ENCODE measurements around the gene TM9SF4.

The TM9SF4 gene

DNA sequence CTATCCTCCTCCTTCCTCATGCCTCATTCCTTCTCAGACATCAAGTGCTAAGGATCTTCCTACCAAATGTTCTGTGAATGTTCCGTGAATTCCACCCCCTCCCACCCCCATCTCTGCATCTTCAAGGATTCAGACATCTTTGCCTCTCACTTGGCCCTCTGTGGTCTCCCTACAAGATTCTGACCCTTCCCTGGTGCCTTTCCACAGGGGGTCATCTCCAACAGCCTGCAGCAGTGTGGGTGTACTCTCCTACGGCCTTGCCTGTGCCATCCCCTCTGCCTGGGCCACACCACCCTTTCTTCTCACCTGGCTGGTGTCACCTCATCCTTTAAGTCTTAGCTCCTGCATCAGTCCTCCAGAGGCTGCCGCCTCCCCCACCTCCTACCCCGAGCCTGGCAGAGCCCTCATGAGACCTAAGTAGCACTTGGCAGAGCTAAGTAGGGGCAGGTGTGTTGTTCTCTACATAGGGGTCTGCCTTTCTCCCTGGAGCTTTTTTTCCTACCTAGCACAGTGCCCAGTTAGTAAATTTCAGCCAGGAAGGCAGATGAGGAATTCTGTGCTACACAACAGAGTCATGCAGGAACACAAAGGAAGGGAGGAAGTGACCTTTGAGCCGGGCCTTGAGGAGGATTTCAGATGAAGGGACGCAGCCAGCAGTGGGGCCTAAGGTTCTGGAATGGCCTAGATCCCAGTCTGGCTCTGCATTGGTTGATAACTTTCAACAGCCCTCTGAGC is 43.1 kb downstream of the TM9SF4 start:
- no peaks in the 10 kb centered on the region for H3K27me3 ChIP-seq (replicated peaks; ENCODE audit: control insufficient read depth, insufficient read depth, low read length, poor library complexity, severe bottlenecking)
- H3K4me1 ChIP-seq (ENCODE audit: control insufficient read depth, insufficient read depth, low read length, poor library complexity, severe bottlenecking), result no peaks in the 10 kb centered on the region
- no peak for DNase-seq
- no peak overlapping the region for H3K27ac ChIP-seq (ENCODE audit: insufficient read depth, low read length, poor library complexity, severe bottlenecking)
- no peaks in the 10 kb centered on the region for H3K9me3 ChIP-seq (ENCODE audit: control insufficient read depth, low read length)
- peaks cover 34% of the 10 kb centered on the region for H3K36me3 ChIP-seq (ENCODE audit: control insufficient read depth, insufficient read depth, low read length)
- no peak overlapping the region for H3K4me3 ChIP-seq (ENCODE audit: insufficient read depth, low read depth, low read length, poor library complexity, severe bottlenecking)

DNA sequence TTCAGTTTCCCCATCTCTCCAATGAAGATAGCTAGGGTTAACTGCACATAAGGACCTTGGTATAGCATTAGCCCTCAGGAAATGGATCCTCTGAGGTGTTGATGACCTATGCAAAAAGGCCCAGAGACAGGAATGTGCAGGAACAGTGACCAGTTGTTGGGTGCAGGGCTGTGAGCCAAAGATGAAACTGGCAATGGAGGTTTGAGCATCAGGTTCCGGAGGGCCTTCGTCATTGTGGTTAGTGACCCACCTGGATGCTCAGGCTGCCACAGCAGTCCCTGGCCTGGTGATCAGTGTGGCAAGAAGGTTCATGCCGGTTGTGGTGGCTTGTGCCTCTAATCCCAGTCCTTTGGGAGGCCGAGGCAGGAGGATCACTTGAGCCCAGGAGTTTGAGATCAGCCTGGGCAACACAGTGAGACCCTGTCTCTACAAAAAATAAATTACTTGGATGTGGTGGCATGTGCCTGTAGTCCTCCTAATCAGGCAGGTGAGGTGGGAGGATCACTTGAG is 43.7 kb downstream of the TM9SF4 start:
- Histone ChIP-seq H3K27ac (ENCODE audit: insufficient read depth, low read length, poor library complexity, severe bottlenecking) (no peak overlapping the region), H3K27me3 (replicated peaks; ENCODE audit: control insufficient read depth, insufficient read depth, low read length, poor library complexity, severe bottlenecking) (no peaks in the 10 kb centered on the region), H3K4me1 (ENCODE audit: control insufficient read depth, insufficient read depth, low read length, poor library complexity, severe bottlenecking) (no peaks in the 10 kb centered on the region), H3K4me3 (ENCODE audit: insufficient read depth, low read depth, low read length, poor library complexity, severe bottlenecking) (no peak overlapping the region), H3K9me3 (ENCODE audit: control insufficient read depth, low read length) (no peaks in the 10 kb centered on the region), H3K36me3 (ENCODE audit: control insufficient read depth, insufficient read depth, low read length) (peaks cover 39% of the 10 kb centered on the region)
- DNase-seq, result no peak

DNA sequence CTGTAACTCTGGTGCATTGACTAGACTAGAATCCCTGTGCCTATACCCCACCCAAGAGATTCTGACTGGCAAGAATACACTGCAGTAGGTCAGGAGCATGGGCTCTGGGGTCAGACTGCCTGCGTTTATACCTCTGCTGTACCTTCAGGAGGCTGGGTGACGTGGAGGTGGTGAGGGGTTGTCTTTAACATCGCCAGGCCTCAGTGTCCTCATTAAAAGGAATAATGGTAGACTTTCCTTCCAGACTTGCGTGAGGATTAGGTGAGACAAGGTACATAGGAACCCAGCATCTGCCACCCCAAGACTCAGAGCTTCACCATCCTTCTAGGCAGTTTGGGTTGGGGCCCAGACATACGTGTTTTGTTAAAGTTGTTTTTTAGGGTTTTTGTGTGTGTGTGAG is 44.3 kb downstream of the TM9SF4 start:
- DNase-seq, result no peak
- Histone ChIP-seq H3K27me3 (replicated peaks; ENCODE audit: control insufficient read depth, insufficient read depth, low read length, poor library complexity, severe bottlenecking) (no peaks in the 10 kb centered on the region), H3K9me3 (ENCODE audit: control insufficient read depth, low read length) (no peaks in the 10 kb centered on the region), H3K4me3 (ENCODE audit: insufficient read depth, low read depth, low read length, poor library complexity, severe bottlenecking) (no peak overlapping the region), H3K27ac (ENCODE audit: insufficient read depth, low read length, poor library complexity, severe bottlenecking) (no peak overlapping the region), H3K36me3 (ENCODE audit: control insufficient read depth, insufficient read depth, low read length) (peaks cover 42% of the 10 kb centered on the region), H3K4me1 (ENCODE audit: control insufficient read depth, insufficient read depth, low read length, poor library complexity, severe bottlenecking) (no peaks in the 10 kb centered on the region)

DNA sequence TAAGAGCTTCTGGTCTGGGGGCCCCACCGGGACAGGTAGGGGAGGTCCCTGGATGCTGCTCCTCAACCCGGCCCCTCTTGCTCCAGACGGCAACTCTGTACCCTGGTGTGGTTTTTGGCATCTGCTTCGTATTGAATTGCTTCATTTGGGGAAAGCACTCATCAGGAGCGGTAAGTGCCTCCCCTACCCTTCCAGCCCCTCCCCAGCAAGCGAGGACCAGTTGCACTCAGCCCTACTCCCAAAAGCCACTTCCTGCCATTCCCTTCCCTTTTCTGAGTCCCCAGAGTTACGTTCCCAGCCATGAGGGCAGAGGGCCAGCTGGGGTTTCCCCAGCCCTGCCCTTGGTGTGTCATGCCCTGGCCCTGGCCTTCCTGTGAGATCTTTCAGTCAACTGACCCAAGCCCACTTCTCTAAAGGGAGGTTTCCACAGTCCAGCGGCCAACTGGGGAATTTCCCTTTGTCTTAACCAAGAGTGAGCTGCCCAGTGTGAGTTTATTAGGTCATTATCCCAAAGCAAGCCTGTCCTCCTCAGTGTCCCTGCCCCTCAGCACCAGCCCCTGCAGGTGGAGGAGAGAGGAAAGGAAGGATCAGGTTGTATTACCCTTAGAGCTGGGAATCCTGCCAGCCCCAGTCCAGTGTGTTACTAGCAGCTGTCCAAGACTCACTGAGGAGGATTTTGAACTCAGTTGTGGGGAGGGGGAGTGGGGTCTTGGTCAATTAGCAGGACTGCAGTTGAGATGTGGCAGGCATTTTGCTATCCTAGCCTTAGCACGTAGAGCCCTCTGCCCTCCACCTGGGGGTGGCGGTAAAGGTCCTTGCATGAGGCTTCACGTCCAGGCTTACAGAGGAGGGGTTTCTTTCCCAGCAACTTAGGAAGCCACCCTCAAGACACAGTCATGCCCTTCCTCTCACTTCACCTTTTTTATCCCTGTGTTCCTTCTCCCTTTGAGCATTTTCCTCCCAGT is 45.8 kb downstream of the TM9SF4 start:
- Histone ChIP-seq H3K9me3 (ENCODE audit: control insufficient read depth, low read length) (no peaks in the 10 kb centered on the region), H3K4me3 (ENCODE audit: insufficient read depth, low read depth, low read length, poor library complexity, severe bottlenecking) (no peak overlapping the region), H3K27ac (ENCODE audit: insufficient read depth, low read length, poor library complexity, severe bottlenecking) (no peak overlapping the region), H3K36me3 (ENCODE audit: control insufficient read depth, insufficient read depth, low read length) (peaks cover 49% of the 10 kb centered on the region), H3K27me3 (replicated peaks; ENCODE audit: control insufficient read depth, insufficient read depth, low read length, poor library complexity, severe bottlenecking) (no peaks in the 10 kb centered on the region), H3K4me1 (ENCODE audit: control insufficient read depth, insufficient read depth, low read length, poor library complexity, severe bottlenecking) (no peaks in the 10 kb centered on the region)
- DNase-seq, result no peak

DNA sequence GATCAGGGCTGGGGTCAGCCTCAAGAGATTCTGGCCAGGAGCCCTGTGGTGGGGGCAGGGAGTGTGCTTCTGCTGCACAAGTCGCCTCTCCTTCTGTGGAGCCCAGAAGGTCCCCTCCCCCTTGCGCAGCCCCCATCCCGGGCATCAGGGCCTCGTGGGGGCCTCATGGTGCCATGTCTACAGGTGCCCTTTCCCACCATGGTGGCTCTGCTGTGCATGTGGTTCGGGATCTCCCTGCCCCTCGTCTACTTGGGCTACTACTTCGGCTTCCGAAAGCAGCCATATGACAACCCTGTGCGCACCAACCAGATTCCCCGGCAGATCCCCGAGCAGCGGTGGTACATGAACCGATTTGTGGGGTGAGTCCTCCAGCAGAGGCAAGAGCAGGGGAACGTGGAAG is 48.1 kb downstream of the TM9SF4 start:
- Histone ChIP-seq H3K4me3 (ENCODE audit: insufficient read depth, low read depth, low read length, poor library complexity, severe bottlenecking) (no peak overlapping the region), H3K36me3 (ENCODE audit: control insufficient read depth, insufficient read depth, low read length) (peaks cover 51% of the 10 kb centered on the region), H3K27me3 (replicated peaks; ENCODE audit: control insufficient read depth, insufficient read depth, low read length, poor library complexity, severe bottlenecking) (no peaks in the 10 kb centered on the region), H3K4me1 (ENCODE audit: control insufficient read depth, insufficient read depth, low read length, poor library complexity, severe bottlenecking) (no peaks in the 10 kb centered on the region), H3K27ac (ENCODE audit: insufficient read depth, low read length, poor library complexity, severe bottlenecking) (no peak overlapping the region), H3K9me3 (ENCODE audit: control insufficient read depth, low read length) (no peaks in the 10 kb centered on the region)
- DNase-seq, result no peak

DNA sequence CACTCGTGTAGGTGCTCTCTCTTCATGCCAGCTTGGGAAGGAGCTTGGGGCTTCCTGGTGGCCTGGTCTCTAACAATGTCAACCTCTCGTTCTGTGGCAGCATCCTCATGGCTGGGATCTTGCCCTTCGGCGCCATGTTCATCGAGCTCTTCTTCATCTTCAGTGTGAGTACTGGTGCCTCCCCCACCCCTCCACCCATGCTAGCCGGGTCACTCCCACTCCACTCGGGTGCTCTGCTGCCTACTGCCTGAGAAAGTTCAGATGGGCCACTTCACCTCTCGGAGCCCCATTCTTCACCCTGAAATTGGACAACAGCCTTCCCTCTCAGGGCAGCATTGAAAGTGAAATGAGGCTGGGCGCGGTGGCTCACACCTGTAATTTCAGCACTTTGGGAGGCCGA is 48.8 kb downstream of the TM9SF4 start:
- H3K27ac ChIP-seq (ENCODE audit: insufficient read depth, low read length, poor library complexity, severe bottlenecking), result no peak overlapping the region
- DNase-seq, result no peak
- H3K4me3 ChIP-seq (ENCODE audit: insufficient read depth, low read depth, low read length, poor library complexity, severe bottlenecking), result no peak overlapping the region
- H3K4me1 ChIP-seq (ENCODE audit: control insufficient read depth, insufficient read depth, low read length, poor library complexity, severe bottlenecking), result no peaks in the 10 kb centered on the region
- no peaks in the 10 kb centered on the region for H3K9me3 ChIP-seq (ENCODE audit: control insufficient read depth, low read length)
- no peaks in the 10 kb centered on the region for H3K27me3 ChIP-seq (replicated peaks; ENCODE audit: control insufficient read depth, insufficient read depth, low read length, poor library complexity, severe bottlenecking)
- H3K36me3 ChIP-seq (ENCODE audit: control insufficient read depth, insufficient read depth, low read length), result peaks cover 49% of the 10 kb centered on the region

DNA sequence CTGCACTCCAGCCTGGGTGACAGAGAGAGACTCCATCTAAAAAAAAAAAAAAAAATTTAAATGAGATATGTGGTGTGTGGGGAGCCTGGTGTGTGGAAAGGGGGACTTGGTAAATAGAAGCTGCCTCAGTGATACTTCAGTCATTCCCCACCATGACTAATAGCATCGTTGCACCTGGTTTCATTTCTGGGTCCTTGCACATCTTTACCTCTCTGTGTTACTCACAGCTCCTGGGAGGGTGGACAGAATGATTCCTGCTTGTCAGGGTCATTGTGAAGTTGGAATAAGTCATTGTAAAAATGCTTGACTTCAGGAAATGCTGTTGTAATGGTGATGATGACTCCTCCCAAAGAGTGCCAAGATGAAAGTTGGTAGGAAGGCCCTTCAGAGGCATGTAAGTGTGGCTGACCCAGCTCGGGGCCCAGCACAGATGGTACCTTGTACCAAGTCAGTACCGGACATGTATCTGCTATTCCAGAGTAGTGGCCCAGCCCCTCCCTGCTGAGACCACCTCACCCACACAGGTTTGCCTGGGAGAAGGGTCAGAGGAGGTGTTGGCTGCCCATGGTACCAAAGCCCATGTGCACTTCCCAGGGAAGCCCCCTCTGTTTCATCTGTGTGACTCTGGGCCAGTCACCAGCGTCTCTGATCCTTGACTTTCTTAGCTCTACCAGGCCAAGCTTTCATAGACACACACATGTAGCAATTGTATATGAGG is 49.6 kb downstream of the TM9SF4 start:
- Histone ChIP-seq H3K27ac (ENCODE audit: insufficient read depth, low read length, poor library complexity, severe bottlenecking) (no peak overlapping the region), H3K9me3 (ENCODE audit: control insufficient read depth, low read length) (no peaks in the 10 kb centered on the region), H3K36me3 (ENCODE audit: control insufficient read depth, insufficient read depth, low read length) (peaks cover 52% of the 10 kb centered on the region), H3K4me1 (ENCODE audit: control insufficient read depth, insufficient read depth, low read length, poor library complexity, severe bottlenecking) (no peaks in the 10 kb centered on the region), H3K4me3 (ENCODE audit: insufficient read depth, low read depth, low read length, poor library complexity, severe bottlenecking) (no peak overlapping the region), H3K27me3 (replicated peaks; ENCODE audit: control insufficient read depth, insufficient read depth, low read length, poor library complexity, severe bottlenecking) (no peaks in the 10 kb centered on the region)
- no peak for DNase-seq

DNA sequence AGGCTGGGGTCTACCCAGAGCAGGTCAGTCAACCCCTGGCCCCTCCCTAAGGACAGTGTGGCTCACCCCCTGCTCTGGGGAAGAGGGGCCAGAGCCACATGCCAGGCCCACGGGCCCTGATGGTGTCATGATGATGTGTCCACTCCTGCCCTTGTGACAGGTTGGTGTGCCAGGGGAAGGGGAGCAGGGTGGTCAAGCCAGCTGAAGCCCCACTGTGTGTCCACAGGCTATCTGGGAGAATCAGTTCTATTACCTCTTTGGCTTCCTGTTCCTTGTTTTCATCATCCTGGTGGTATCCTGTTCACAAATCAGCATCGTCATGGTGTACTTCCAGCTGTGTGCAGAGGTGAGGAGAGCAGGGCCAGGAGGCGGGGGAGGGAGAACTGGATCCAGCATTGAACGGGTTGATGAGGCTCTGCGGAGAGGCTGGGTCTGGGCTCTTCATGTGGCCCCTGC is 50.3 kb downstream of the TM9SF4 start:
- Histone ChIP-seq H3K36me3 (ENCODE audit: control insufficient read depth, insufficient read depth, low read length) (peaks cover 58% of the 10 kb centered on the region), H3K9me3 (ENCODE audit: control insufficient read depth, low read length) (no peaks in the 10 kb centered on the region), H3K27me3 (replicated peaks; ENCODE audit: control insufficient read depth, insufficient read depth, low read length, poor library complexity, severe bottlenecking) (no peaks in the 10 kb centered on the region), H3K27ac (ENCODE audit: insufficient read depth, low read length, poor library complexity, severe bottlenecking) (no peak overlapping the region), H3K4me3 (ENCODE audit: insufficient read depth, low read depth, low read length, poor library complexity, severe bottlenecking) (no peak overlapping the region), H3K4me1 (ENCODE audit: control insufficient read depth, insufficient read depth, low read length, poor library complexity, severe bottlenecking) (no peaks in the 10 kb centered on the region)
- no peak for DNase-seq

DNA sequence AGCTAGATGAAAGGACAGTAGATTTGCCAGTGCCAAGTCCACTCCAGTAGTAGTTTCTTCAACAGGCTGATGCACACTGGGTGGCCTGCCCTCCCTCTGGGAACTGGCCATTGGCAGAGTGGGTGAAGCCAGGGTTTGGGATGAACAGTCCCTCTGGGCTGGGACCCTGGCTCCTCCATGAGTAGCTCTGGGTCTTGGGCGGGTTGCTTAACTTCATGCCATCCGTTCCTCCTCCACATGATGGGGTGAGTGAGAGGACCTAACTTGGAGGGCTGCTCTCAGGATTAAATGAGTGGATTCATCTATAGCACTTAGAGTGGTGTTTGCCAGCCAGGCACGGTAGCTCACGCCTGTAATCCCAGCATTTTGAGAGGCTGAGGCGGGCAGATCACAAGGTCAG is 50.8 kb downstream of the TM9SF4 start:
- Histone ChIP-seq H3K27ac (ENCODE audit: insufficient read depth, low read length, poor library complexity, severe bottlenecking) (no peak overlapping the region), H3K27me3 (replicated peaks; ENCODE audit: control insufficient read depth, insufficient read depth, low read length, poor library complexity, severe bottlenecking) (no peaks in the 10 kb centered on the region), H3K36me3 (ENCODE audit: control insufficient read depth, insufficient read depth, low read length) (peaks cover 64% of the 10 kb centered on the region), H3K9me3 (ENCODE audit: control insufficient read depth, low read length) (no peaks in the 10 kb centered on the region), H3K4me1 (ENCODE audit: control insufficient read depth, insufficient read depth, low read length, poor library complexity, severe bottlenecking) (no peaks in the 10 kb centered on the region), H3K4me3 (ENCODE audit: insufficient read depth, low read depth, low read length, poor library complexity, severe bottlenecking) (no peak overlapping the region)
- DNase-seq, result no peak
